GM10248 (cell line): ENCODE measurements around the gene SRGAP3.

Experiments
- CTCF ChIA-PET: fragments of 300-600 bp; sonication (Branson Sonifier 250); formaldehyde crosslinking; extraction: SDS; loops from one replicate; lab custom pipeline; 2021; ENCODE audit warnings: antibody characterized with exemption; lab: Yijun Ruan, JAX
- POLR2A ChIA-PET: fragments of 350-650 bp; sonication (Branson Sonifier 250); formaldehyde crosslinking; extraction: SDS; loops from one replicate; lab custom pipeline; 2020; ENCODE audit warnings: antibody characterized with exemption; lab: Yijun Ruan, JAX
- DNase-seq: peaks from one replicate; pipeline ENCODE4 v3.0.0; 2012; ENCODE audit errors: extremely low spot score
- TF ChIP-seq, protein P1 (sequence below): IDR thresholded peaks from 2 replicates; pipeline ENCODE4 v1.5.1; 2012; ENCODE audit warnings: mild to moderate bottlenecking, low read depth; ENCODE audit errors: extremely low read depth, missing control alignments, control extremely low read depth

SRGAP3 gene

DNA sequence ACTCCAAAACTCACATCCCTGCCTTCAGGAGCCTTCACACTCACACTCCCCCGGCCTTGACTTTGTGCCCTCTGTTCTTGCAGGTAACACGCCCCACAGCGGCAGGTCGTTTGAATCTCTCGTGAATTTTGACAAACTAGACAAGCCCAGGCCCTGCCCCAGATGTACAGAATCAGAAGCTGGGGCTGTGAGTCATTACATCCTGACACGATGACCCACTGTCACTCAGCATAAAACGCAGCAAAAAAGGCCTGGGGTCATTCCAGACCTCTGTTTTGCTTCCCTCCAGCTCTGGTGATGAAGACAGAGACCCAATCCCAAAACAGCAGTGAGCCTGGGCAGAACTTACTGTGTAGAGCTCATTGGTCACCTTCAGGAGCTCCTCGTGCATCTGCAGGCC, 169.8 kb downstream of the SRGAP3 start:
- ChIA-PET CTCF (interaction anchor here (1.2 to 2.5 kb wide), 5 partner anchors 9 to 40 kb away, joined by 3 to 13 read pairs (median 4); no protein-coding TSS in a partner anchor), POLR2A (no interaction called here)
- DNase-seq: no peak
- TF ChIP-seq, protein P1, sequence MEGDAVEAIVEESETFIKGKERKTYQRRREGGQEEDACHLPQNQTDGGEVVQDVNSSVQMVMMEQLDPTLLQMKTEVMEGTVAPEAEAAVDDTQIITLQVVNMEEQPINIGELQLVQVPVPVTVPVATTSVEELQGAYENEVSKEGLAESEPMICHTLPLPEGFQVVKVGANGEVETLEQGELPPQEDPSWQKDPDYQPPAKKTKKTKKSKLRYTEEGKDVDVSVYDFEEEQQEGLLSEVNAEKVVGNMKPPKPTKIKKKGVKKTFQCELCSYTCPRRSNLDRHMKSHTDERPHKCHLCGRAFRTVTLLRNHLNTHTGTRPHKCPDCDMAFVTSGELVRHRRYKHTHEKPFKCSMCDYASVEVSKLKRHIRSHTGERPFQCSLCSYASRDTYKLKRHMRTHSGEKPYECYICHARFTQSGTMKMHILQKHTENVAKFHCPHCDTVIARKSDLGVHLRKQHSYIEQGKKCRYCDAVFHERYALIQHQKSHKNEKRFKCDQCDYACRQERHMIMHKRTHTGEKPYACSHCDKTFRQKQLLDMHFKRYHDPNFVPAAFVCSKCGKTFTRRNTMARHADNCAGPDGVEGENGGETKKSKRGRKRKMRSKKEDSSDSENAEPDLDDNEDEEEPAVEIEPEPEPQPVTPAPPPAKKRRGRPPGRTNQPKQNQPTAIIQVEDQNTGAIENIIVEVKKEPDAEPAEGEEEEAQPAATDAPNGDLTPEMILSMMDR: no peak

DNA sequence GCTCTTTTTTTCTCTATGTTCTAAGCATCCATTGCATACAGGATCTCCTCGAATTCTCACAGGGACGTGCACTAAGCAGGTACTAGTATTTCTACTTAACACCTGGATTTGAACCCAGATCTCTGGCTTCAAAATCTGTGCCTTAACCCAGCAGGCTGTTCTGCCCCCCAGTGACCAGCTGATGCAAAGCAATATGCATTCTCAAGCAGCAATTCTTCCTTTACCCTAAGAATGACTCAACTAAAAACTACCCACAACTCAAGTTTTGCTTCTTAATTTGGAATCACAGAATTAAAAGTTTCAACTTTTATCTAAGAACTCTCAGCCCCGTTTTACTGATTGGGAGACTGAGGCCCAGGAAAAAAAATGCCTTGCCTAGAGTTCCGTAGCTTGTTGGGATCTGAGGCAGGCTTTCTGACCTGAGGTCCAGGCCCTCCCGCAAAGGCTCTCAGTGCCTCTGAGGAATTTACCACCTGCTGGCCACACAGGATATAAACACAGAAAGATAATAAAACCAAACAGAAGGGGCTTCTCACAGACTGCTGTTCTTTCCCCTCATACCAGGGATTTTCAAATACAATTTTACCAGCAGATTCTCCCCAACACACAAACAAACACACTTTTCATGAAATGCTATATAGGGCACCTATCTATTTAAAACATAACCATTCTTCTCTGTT, 170.7 kb downstream of the SRGAP3 start:
- no peak for DNase-seq
- ChIA-PET CTCF (interaction anchor here (0.8 to 2.5 kb wide), 4 partner anchors 10 to 91 kb away, joined by 3 to 9 read pairs (median 3); no protein-coding TSS in a partner anchor), POLR2A (no interaction called here)
- TF ChIP-seq, protein P1: peak; percentile 31

DNA sequence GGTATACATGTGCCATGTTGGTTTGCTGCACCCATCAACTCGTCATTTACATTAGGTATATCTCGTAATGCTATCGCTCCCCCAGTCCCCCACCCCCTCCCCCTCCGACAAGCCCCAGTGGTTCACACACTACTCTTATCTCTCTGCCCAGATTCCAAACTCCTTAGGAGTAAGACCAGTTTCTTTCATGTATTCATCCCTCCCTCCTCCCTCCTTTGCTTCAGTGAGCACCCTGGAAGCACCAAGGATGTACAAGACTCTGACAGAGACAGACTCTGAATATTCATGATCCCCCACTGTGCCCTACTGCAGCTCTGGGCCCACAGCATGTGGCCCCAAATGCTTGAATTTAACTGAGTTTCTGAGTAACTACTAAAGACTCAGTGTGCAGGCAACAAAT, 172.4 kb downstream of the SRGAP3 start:
- DNase-seq: no peak
- ChIA-PET CTCF (no interaction called here), POLR2A (no interaction called here)
- TF ChIP-seq, protein P1: no peak

DNA sequence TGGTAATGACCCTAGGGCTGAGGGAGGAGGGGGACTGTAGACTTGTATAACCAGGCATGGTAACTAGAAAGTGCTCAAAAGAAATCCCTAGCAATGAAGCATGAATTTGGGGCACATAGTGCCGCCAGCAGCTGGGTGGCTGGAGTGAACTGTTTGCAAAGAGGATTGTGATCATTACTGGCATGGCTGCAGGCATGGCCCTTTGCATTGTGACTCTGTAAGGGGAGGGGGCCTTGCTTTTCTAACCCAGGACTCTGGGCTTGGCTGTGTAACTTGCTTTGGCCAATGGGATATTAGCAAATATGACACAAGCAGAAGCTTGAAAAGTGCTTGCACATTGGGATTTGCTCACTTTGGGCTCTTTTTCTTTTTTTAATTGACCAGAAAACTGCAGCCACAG, 173.7 kb downstream of the SRGAP3 start:
- POLR2A ChIA-PET: no interaction called here
- CTCF ChIA-PET: interaction anchor here (0.9 kb wide), 1 partner anchor 8 kb away, joined by 3 read pairs; no protein-coding TSS in a partner anchor
- TF ChIP-seq, protein P1: no peak

DNA sequence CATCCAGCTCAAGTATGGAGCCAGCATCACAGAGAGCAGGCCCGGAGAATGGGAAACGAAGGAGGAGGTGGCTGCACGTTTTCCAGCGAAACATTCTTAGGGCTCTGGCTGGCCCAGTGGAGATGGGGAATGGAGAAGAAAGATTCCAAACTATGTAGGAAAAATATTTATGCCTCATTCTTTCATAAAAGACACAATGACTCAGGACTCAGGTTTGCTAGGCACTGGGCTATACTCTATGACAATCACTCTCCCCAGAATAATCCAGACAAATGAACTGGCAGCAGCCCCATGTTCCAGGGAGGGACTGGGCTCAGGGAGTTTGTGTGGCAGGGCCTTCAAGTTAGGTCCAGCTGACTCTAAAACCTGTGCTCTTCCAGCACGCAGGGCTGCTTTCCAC, 175.4 kb downstream of the SRGAP3 start:
- TF ChIP-seq, protein P1: no peak
- no peak for DNase-seq
- CTCF ChIA-PET: interaction anchor here (0.7 to 1.2 kb wide), 2 partner anchors 9 to 23 kb away, joined by 3 read pairs; no protein-coding TSS in a partner anchor
- POLR2A ChIA-PET: no interaction called here

More for the DNA sequence above, 173.7 kb downstream of the SRGAP3 start:
- DNase-seq: no peak

DNA sequence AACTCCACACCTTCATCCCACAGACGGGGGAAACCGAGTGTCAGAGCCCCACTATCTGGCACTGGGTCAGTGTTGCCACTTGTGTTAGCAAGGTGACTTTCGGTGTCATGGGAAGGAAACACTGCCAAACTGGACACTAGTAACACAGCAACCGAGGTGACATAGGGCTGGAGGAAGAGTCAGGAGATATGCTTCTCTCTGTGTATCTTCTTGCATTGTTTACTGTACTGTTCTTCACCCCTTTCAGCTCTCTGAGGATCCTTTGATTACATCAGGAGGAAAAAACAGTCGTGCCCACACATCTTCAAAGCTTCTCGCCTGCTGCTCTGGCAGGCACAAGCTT, 176.8 kb downstream of the SRGAP3 start:
- CTCF ChIA-PET: interaction anchor here (0.9 kb wide), 1 partner anchor 13 kb away, joined by 3 read pairs; no protein-coding TSS in a partner anchor
- TF ChIP-seq, protein P1: no peak

More for the DNA sequence above, 176.8 kb downstream of the SRGAP3 start:
- POLR2A ChIA-PET: no interaction called here
- DNase-seq: no peak
